RPMI7951 (cell line): ENCODE measurements around the gene SLC38A10. TPM values are rescaled to one million over a fixed set of nuclear protein-coding genes. Genes with fewer than 3 reads are reported as not detected.

Source experiments
- DNase-seq: peaks from one replicate; pipeline ENCODE4 v3.0.0-alpha.2; 2012; ENCODE audit warnings: low read depth
- total RNA-seq: library from RNA; depleted of rRNA; stranded (reverse); fragments of >200 nt; shearing (Covaris generic); gene quantifications from 2 replicates; pipeline ENCODE4 v1.2.3, GENCODE V29; 2014

SLC38A10 gene
- total RNA-seq, 1 experiment from 2014 or later = 24.0 TPM

DNA sequence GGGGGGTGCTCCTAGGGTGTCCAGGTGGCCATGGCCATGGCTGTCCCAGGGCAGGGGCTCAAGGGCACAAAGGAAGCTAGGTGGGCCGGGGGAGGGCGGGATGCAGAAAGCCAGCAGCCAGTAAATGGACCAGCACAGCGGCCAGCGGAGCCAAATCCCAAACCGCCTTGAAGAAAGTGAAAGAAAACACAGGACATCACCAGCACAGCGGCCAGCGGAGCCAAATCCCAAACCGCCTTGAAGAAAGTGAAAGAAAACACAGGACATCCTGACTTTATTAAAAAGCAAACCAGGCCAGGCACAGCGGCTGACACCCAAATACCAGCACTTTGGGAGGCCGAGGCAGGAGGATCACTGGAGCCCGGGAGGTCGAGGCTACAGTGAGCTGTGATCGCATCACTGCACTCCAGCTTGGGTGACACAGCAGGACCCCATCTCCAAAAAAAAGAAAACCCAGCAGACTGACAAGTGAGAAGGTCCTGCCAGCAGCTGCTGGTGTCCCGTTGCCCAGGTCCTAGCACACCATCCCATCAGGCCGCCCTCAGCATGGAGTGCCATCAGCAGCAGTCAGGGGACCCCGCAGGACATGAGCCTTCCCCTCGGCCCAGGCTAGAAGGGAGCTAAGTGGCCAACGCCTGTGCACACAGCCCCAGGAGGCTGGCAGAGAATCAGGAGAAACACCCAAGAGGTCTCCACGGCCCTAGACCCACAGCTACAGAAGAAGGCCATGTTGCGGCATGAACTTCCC lies 17.0 kb downstream of the SLC38A10 start:
- DNase-seq = no peak

DNA sequence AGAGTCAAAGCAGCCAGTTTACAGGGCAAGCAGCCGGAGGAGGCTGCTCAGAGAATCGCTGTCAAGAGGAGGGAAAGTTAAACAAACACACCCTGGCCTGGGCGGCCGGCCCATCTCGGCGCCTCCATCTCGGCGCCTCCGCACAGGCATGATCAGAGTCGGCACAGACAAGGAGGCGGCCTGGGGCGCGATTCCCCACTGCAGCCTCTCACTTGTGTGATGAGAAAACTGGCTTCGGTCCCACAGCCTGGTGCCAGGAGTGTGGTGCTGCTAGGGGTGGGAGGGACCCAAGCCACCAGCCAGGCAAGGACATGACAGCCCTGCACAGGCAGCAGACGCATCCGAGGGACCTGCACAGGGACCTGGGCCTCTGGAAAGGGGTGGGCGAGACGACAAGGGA lies 17.7 kb downstream of the SLC38A10 start:
- no peak for DNase-seq

DNA sequence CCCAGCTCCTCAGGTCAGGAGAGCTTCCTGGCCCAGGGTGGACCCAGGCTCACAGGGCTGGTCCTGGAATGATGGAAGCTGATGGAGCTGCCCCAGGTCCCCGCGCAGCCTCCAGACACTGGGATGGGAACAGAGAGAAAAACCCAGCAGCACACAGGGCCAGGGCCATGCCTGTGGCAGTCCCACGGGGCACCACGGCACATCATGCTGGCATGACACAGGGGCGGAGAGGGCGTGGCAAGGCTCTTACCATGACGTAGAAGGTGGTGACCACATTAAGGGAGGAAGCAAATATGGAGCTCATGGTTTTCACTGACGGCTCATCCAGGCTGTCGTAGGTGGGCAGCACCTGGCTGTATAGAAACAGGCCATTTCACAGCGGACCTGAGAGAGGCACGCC lies 18.3 kb downstream of the SLC38A10 start:
- no peak for DNase-seq

DNA sequence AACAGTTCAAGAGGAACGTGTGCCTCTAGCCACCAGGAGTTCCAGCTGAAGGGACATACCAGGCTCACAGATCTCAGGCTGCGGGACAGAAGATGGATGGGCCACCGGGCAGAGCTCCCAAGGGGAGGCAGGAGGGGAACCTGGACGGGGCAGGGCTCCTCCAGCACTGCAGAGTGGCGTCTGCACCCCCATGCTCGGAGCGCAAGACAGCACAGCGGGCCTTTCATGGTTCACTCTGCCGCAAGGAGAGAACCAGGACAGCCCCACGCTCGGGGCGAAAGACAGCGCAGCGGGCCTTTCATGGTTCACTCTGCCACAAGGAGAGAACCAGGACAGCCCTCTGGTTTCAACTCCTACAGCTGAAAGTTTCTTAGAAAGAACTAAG lies 20.6 kb downstream of the SLC38A10 start:
- DNase-seq = no peak

DNA sequence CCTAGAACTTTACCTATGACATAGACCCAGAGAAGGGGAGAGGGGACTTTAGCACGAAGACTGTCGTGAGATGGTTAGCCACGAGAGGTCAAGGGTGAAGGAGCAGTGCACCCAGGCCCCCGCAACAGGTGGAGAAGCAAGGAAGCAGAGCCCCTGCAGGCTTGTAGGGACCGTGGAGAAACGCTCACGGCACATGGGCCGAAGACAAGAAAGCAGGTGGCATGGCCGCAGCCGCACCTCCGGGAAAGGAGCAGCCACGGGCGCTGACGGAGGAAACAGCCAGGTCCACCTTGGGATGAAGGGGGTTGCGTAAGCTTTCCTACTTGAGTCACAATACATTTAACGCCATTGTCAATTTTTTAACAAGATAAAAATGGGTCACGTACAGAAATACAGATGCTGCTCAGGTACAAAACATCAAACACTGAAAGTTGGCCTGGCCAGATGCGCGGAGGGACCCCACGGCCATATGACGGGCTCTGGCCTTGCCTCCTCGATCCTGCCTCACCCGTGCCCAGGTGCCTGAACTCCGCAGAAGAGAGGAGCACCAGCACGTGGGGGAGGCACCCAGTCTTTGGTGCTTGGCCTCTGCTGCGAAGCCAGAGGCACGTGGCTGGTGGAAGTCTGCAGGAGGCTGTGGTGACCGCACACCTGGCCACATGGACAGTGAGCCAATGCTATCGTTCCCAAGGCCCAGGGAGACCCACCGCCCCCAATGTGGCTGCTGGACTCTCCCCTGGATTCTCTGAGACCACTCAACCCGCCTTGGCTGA lies 21.2 kb downstream of the SLC38A10 start:
- DNase-seq = no peak

DNA sequence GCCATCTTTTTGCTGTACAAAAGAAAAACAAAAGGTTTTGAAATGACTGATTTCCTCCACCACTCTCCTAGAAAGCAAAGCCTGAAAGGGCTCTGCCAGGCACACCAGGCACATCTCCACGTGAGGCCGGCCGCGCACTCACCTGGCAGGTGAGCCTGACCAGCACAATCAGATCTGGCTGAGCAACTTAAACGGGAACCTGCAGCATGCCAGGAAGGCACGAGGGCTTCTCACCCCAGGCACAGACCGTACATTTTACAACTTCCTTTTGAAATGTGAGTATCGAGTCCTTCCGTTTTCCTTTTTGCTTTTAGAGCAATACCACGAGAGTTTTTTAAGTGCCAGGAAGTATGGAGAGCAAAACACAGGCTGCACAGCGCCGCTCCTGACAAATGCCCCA lies 22.5 kb downstream of the SLC38A10 start:
- no peak for DNase-seq

DNA sequence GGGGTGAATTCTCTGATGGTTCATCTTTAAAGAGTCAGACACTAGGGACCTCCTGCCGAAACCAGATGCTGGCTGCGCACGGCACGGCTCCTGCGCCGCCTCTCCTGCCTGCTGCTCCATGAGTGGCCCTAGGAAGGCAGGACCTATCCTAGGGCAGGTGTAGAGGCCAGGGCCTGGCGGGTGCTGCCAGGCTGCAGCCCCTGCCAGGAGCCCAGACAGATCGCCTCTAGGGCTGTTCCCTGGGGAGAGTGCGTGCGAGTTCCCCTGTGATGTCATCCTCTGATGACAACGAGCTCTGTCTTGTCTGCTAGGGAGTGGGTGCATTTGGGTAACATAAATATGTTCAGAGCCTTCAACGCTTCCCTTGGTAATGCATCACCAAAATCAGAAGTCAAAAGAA lies 23.9 kb downstream of the SLC38A10 start:
- no peak for DNase-seq

DNA sequence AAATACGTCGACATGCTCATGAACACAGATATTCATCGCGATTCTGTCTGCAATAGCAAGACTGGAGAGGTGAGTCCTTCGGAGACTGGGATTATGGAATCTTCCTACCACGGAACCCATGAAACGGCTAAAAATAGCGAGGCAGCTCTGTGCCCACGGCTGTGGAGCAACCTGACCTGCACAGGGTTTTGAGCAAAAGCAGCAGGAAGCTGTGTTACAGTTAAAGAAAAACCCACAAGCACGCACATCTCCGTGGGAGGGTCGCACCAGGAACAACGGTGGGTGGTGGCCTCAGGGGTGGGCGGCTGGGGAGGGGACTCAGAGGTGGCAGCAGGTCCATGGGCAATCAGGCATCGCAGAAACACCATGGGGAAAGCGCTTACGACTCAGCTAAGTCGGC lies 24.8 kb downstream of the SLC38A10 start:
- no peak for DNase-seq

DNA sequence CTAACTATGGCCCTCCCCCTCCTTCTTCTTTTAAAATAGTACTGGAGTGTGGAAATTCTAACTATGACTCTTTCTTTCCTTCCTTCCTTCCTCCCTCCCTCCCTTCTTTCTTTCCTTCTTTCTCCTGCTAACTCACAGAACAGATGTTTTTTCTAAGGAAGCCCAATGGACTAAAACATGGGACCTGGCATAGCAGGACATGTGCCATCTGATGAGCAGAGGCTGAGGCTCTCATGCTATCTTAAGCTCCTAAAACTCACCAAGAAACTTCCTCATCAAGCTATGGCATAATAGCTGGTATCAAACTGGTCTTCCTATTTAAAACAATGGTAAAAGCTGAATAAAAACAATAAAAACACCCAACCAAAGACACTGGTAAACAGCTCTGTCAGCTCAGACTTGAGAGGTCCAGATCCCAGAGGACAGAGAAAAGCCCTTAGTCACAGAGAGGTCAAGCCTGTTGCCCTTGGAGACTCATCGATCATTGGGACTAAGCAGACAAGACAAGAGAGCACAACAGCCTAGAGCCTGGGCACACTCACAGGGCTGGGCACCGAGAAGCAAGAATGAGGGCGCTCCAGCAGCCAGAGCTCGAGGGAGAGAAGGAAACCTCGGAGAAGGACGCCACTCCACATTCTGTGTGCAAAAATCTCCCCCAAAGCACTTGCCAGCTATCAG lies 27.6 kb downstream of the SLC38A10 start:
- DNase-seq = no peak

DNA sequence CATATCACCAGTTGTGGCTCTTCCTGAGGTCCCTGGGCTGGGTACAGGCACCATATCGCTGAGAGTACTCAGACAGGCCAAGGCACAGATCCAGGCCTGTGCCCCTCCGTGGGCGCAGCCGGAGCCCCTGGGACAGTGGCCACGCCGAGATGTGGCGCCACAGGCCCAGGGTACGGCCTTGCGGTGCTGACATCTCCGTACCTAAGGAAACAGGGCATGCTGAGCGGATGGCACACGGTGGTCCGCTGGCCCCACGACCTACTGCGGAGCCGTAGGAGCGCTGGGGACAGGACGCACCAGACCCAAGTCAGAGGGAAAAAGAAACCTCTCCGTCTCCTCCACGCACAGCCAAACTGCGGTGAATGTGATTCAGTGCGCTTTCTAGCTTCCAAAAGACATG lies 29.5 kb downstream of the SLC38A10 start:
- DNase-seq = no peak

DNA sequence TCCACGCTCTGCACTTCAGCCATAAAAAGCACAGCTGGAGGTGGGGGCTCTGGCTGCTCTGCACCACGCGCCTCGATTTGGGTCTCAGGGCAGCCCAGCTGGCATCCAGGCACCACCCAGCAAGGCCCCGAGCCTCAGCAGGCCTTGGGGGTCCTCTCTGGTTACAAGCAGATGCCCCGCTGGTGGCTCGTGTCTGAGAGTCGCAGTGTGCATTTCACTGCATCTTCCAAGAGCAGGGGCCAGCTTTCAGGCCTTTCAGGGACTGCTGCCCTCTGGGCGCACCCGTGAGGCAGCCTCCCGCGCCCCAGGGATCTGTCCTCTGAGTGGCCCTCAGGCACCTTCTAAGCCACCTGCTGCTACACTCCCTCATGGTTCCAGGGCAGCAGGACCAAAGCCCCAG lies 30.5 kb downstream of the SLC38A10 start:
- DNase-seq = no peak

DNA sequence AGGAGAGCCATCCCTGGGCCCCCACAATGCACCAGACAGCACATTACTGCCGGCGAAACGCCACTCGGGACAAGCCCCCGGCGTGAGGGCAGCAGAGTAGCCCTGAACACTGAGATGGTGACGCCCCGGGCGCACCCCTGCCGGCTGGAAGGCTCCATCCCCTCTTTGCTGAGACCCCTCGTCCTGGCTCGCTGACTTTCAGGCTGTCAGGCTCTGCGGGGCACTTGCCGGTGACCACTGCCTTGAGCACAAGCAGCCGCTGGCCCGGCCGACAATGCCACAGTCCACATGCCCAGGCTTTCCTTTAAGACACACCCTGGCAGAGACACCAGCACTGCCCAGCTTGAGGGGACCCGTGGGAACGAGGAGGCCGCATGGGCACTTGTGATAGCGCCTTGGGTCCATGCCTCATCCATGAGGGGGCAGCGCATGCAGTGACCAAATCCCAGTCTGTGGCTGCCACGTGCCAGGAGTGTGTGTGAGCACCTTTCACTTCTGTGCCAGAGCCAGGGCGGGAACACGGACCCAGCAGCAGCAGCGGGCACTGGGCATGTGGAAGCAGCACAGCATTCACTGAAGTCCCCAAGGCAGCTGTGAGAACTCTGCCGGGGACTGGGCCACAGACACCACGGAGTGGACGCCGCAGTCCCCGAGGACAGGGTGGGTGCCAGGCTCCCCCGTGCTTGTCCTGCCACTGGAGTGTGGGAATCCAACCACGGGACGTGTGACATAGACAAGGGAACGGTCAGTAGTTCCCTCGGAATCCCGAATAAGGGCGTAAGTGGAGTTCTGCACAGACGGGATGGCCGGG lies 31.5 kb downstream of the SLC38A10 start:
- no peak for DNase-seq

DNA sequence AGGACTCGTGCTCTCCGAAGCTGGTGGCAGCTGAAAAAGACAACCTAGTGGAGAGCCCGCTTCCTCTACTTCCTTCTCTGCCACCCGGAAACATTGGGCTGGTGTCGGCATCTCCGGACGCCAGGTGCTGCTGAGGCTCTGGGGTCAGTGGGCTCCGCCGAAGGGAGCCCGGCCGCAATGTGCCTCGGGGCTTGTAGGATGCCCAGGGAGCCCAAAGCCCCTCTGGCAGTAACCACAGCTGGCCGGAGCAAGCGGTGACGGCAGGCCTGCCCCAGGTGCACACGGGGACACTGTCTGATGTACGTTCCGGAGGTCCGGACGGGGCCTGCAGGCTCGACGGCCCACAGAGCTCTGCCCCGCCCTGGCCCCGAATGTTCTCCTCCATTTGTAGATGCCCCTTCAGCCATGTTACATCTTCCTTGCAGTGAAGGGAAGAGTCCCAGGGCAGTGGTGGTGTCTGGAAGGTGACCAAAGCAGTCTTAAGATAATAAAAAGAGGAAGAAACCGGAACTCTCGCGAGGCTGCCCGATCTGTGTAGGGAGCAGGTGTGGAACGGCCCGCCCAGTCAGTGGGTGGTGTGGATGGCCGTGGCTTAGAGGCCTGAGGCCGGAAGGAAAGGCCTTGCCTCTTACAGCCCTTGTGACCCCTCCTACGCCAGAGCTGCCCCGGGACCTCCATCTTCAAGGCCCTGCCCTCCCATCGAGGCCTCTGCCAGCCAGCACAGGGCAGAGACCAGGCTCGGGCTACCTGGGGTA lies 33.3 kb downstream of the SLC38A10 start:
- no peak for DNase-seq

DNA sequence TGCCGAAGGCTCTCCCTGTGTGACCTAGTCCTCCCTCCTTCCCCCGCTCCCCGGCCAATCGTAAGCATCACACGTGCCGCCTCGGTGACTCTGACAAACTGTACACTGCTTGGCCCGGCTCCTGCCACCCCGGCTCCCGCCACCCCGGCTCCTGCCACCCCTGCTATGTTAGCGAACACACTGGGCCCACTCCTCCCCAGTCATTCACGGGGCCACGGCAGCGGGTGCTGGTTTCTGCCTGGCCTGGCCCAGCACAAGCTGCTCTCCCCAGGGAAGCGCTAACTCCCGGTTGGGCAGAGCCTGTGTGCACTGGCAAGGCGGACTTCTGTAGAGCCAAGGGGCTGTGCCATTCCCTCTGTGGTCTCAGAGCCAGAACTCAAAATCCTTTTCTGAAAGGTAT lies 34.0 kb downstream of the SLC38A10 start:
- DNase-seq = no peak

DNA sequence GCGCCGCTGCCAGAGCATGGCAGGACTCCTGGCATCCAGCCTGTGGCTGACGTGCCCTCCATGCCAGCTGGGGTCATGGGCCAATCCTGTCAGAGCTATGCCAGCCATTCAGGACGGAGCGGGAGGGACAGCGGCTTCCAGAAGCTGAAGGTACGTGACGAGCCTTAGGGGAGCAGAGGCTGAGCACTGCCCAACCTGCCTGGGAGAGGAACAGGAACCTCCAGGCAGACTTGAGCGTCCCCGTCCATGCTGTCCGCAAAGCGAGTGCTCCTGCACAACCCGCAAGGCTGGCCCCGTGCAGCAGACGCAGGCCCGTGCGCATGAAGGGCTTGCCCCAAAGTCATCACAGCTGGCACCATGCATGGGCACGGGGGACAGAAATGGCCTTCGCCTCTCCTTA lies 34.5 kb downstream of the SLC38A10 start:
- DNase-seq = no peak

DNA sequence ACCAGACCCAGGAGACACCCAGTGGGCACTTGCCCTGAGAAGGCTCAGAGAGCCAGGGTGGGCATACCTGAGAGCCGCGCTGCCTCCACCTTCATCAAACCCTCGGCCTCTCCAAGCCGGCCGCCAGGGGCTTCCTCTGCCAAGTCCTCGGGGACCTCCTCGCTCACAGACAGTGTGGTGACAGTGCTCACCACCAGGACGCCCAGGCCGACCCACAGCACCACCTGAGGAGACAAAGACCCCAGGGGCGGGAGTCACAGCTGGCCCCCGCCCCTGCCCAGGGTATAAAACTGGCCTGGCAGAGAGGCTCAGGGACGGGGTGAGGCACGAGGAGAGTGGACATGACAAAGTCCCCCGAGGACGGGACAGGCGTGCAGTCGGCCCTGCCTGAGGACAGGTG lies 34.9 kb downstream of the SLC38A10 start:
- no peak for DNase-seq

DNA sequence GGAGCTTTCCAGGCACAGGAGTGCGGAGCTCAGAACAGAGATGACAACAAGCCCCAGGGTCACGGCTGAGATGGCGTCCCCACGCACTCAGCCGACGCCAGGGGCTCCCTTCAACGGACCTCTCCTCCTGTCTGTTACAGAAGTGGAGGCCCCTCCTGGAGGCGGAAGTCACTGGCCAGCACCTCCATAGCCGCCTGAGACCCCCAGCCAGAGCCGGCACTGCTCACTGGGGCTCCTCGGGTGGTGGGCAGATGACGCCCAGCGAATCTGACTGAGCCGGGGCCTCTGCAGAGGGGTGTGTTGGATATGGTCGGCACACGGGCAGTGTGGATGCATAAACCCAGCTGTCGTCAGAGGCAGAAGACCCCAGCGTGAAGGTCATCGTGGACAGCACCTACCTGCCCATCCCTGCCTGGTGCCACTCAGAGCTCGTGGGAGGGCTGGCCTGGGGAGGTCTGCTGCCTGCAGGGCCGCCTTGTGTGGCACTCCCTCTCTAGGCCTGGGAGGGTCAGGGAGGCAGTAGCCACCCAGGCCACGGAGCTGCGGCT lies 36.0 kb downstream of the SLC38A10 start:
- no peak for DNase-seq

DNA sequence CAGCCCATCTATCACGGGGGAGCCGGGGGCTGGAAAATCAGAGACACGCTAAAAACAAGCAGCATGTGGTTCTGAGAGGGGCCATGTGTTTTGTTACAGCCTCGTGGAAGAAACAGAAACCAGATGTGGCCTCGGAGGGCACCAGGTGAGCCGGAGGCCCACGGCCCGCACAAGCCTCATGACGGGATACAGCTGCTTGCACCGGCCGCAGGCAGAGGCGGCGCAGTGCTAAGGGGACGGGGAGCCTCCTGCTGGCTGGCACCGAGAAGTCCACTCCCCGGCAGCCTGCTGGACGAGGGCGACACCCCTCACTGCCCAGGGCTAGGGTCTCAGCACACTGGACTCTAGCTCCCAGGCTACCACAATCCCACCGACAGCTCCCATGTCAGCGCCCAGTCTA lies 36.8 kb downstream of the SLC38A10 start:
- no peak for DNase-seq

DNA sequence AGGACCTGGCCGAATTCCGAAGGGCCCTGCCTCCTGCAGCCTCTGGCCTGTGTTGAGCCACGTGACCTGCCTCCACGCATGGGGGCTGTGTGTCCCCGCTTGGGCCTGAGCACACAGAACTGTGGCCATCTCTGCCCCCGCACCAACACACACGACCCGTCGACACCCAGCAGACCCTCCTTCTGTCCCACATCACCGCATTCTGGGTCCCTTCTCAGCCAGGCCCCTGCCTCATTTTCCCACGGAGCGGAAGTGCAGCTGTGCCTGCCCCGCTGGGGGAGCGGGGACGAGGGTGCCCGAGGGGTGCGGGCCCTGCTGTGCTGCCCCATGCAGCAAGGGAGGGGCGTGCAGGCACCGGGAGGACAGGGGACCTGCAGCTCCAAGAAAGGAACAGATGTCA lies 37.6 kb downstream of the SLC38A10 start:
- DNase-seq = no peak

DNA sequence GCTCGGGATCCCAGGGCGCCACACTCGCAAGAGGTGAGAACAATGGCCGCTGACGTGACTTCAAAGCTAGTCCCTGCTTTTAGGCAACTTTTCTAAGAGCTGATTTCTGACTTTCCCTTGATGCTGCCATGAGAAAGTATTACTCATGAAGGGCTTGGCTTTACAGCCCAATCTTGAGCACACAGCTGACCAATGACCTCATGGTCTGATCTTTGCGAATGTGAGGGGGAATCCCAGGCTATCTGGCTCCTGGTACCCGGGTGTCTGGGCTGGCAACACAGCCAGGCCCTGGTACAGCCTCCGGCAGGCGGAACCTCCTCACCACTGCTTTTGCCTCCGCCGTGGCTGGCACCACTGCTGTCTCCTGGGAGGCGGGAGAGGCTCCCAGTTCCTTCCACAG lies 38.5 kb downstream of the SLC38A10 start:
- peak; percentile 34 for DNase-seq
